Astrocyte of the spinal cord (primary cell): ENCODE results near the gene EFNA1.
A peak's percentile ranks its signal among the peaks of the same experiment; 100 is the strongest.

Source experiments
- DNase-seq: peaks from one replicate; pipeline ENCODE4 v3.0.0; 2011; ENCODE audit warnings: low read depth, low spot score
- H3K4me3 ChIP-seq: 2 replicates; pipeline ENCODE4 v1.5.1; 2011; ENCODE audit warnings: low read depth, mild to moderate bottlenecking, low read length, moderate library complexity
- in situ Hi-C: cut with HindIII; loops from 2 replicates; pipeline ENCODE4 v1.10.0; 2017; ENCODE audit warnings: low sequenced_read_pairs
- TF ChIP-seq, protein P1 (sequence below): IDR thresholded peaks from 2 replicates; pipeline ENCODE4 v1.5.1; 2012; ENCODE audit warnings: low read depth, mild to moderate bottlenecking, low read length, inconsistent platforms

The EFNA1 gene

GRCh38 chr1:155085504-155086127 lies 42.1 kb upstream of the EFNA1 start:
- TF ChIP-seq, protein P1, sequence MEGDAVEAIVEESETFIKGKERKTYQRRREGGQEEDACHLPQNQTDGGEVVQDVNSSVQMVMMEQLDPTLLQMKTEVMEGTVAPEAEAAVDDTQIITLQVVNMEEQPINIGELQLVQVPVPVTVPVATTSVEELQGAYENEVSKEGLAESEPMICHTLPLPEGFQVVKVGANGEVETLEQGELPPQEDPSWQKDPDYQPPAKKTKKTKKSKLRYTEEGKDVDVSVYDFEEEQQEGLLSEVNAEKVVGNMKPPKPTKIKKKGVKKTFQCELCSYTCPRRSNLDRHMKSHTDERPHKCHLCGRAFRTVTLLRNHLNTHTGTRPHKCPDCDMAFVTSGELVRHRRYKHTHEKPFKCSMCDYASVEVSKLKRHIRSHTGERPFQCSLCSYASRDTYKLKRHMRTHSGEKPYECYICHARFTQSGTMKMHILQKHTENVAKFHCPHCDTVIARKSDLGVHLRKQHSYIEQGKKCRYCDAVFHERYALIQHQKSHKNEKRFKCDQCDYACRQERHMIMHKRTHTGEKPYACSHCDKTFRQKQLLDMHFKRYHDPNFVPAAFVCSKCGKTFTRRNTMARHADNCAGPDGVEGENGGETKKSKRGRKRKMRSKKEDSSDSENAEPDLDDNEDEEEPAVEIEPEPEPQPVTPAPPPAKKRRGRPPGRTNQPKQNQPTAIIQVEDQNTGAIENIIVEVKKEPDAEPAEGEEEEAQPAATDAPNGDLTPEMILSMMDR = no peak
- peak overlapping the region; percentile 78 for H3K4me3 ChIP-seq
- DNase-seq = no peak
- in situ Hi-C loops = no loop called here

- TF ChIP-seq, protein P1 = peak; percentile 96
- DNase-seq = no peak
- in situ Hi-C loops = no loop called here
- no peak overlapping the region for H3K4me3 ChIP-seq
Measured at GRCh38 chr1:155086128-155086741, 41.4 kb upstream of the EFNA1 start.

DNA sequence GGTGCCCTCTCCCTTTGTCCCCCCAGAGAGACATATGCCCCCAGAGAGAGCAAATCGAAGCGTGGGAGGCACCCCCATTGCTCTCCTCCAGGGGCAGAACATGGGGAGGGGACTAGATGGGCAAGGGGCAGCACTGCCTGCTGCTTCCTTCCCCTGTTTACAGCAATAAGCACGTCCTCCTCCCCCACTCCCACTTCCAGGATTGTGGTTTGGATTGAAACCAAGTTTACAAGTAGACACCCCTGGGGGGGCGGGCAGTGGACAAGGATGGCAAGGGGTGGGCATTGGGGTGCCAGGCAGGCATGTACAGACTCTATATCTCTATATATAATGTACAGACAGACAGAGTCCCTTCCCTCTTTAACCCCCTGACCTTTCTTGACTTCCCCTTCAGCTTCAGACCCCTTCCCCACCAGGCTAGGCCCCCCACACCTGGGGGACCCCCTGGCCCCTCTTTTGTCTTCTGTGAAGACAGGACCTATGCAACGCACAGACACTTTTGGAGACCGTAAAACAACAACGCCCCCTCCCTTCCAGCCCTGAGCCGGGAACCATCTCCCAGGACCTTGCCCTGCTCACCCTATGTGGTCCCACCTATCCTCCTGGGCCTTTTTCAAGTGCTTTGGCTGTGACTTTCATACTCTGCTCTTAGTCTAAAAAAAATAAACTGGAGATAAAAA lies 40.7 kb upstream of the EFNA1 start:
- in situ Hi-C loops = no loop called here
- no peak for DNase-seq
- TF ChIP-seq, protein P1 = no peak
- H3K4me3 ChIP-seq = no peak overlapping the region

GRCh38 chr1:155091071-155092051 lies 36.3 kb upstream of the EFNA1 start:
- peak; percentile 63 for DNase-seq
- TF ChIP-seq, protein P1 = peak; percentile 98
- in situ Hi-C loops = no loop called here
- no peak overlapping the region for H3K4me3 ChIP-seq

DNA sequence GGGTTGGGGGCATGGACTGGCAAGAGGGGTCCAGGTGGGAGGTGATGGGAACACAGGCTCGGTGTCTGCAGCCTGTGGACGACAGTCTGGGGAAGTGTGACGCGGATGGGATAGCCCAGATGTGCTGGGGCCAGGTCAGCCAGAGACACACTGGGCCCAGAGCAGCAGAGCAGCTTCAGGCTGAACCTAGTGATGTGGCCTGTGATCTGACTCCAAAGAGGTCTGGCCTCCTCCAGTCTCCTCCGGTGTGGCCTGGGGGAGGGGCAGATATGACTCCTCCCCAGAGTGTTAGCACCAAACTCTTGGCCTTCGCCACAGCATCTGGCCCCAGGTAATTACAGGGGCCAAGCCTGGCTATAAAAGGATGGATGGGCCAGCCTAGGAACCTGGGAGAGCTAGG lies 35.5 kb upstream of the EFNA1 start:
- in situ Hi-C loops = no loop called here
- DNase-seq = no peak
- H3K4me3 ChIP-seq = no peak overlapping the region
- TF ChIP-seq, protein P1 = no peak

GRCh38 chr1:155092641-155093040 lies 35.0 kb upstream of the EFNA1 start:
- DNase-seq = no peak
- in situ Hi-C loops = no loop called here
- no peak overlapping the region for H3K4me3 ChIP-seq
- TF ChIP-seq, protein P1 = no peak
